SK-N-SH (cell line): ENCODE measurements around the gene S1PR2. TPM values are rescaled to one million over a fixed set of nuclear protein-coding genes. Genes with fewer than 3 reads are reported as not detected.

Experiments
- CTCF ChIA-PET: fragments of 300-600, 350-600 bp; formaldehyde crosslinking; extraction: SDS; loops from one replicate; lab custom pipeline; 2021; lab: Yijun Ruan, JAX
- POLR2A ChIA-PET: fragments of 350-600 bp; sonication (Branson Sonifier 250); formaldehyde crosslinking; extraction: SDS; loops from one replicate; lab custom pipeline; 2020; ENCODE audit warnings: antibody characterized with exemption, inconsistent platforms; lab: Yijun Ruan, JAX
- DNase-seq: peaks from one replicate; pipeline ENCODE4 v3.0.0; 2012
- H2AFZ ChIP-seq: fragments of 200-600 bp; sonication (generic); 2 replicates; pipeline ENCODE4 v1.8.1; 2016; ENCODE audit warnings: antibody characterized with exemption, mild to moderate bottlenecking, low read depth
- H3F3A ChIP-seq: fragments of 200-600 bp; sonication (generic); replicated peaks from 2 replicates; pipeline ENCODE3; 2016; ENCODE audit warnings: antibody characterized with exemption, mild to moderate bottlenecking; ENCODE audit not compliant: insufficient read depth
- H3K27ac ChIP-seq, 2 experiments: fragments of 200-500 bp in 1 of 2; fragments of 200-600 bp in 1 of 2; sonication (Bioruptor generic) in 1 of 2; sonication (generic), shearing (Covaris generic) in 1 of 2; 2 replicates each; pipeline versions ENCODE4 v1.5.1 to v1.6.1; 2014 to 2016; ENCODE audit warnings: low read depth in 2 of 2, inconsistent platforms in 1 of 2, low read length in 1 of 2, mild to moderate bottlenecking in 1 of 2, mixed read lengths in 1 of 2
- H3K27me3 ChIP-seq: fragments of 200-600 bp; sonication (generic), shearing (Covaris generic); 2 replicates; pipeline ENCODE4 v1.6.1; 2016; ENCODE audit warnings: mixed run types; ENCODE audit not compliant: insufficient read depth
- H3K36me3 ChIP-seq, 2 experiments: fragments of 200-500 bp in 1 of 2; fragments of 200-600 bp in 1 of 2; sonication (Bioruptor generic) in 1 of 2; sonication (generic) in 1 of 2; replicated peaks in 1 of 2; 2 replicates each; pipeline versions ENCODE3 to v1.5.1; 2014 to 2016; ENCODE audit warnings: low read length in 1 of 2, mild to moderate bottlenecking in 1 of 2; ENCODE audit not compliant: insufficient read depth in 2 of 2, control insufficient read depth in 1 of 2
- H3K4me1 ChIP-seq, 2 experiments: fragments of 200-500 bp in 1 of 2; fragments of 200-600 bp in 1 of 2; sonication (Bioruptor generic) in 1 of 2; sonication (generic), shearing (Covaris generic) in 1 of 2; 2 replicates each; pipeline versions ENCODE4 v1.5.1 to v1.6.1; 2014 to 2016; ENCODE audit warnings: low read depth in 1 of 2, low read length in 1 of 2, mixed run types in 1 of 2; ENCODE audit not compliant: insufficient read depth in 2 of 2, control insufficient read depth in 1 of 2
- H3K4me2 ChIP-seq: fragments of 200-600 bp; sonication (generic), shearing (Covaris generic); 2 replicates; pipeline ENCODE4 v1.6.1; 2017; ENCODE audit warnings: mixed run types
- H3K4me3 ChIP-seq, 2 experiments: fragments of 200-500 bp in 1 of 2; fragments of 200-600 bp in 1 of 2; sonication (Bioruptor generic) in 1 of 2; sonication (generic), shearing (Covaris generic) in 1 of 2; 2 replicates each; pipeline versions ENCODE4 v1.5.1 to v1.8.1; 2014 to 2016; ENCODE audit warnings: low read depth in 2 of 2, inconsistent platforms in 1 of 2, low read length in 1 of 2, mild to moderate bottlenecking in 1 of 2, mixed read lengths in 1 of 2, moderate library complexity in 1 of 2
- H3K79me2 ChIP-seq: fragments of 200-600 bp; sonication (generic); 2 replicates; pipeline ENCODE4 v1.8.1; 2017; ENCODE audit warnings: mild to moderate bottlenecking; ENCODE audit not compliant: insufficient read depth
- H3K9ac ChIP-seq: fragments of 200-600 bp; sonication (generic); 2 replicates; pipeline ENCODE4 v1.6.1; 2017; ENCODE audit warnings: mixed run types
- H3K9me2 ChIP-seq: fragments of 200-600 bp; sonication (generic); 2 replicates; pipeline ENCODE4 v1.6.1; 2017; ENCODE audit warnings: mixed run types
- H3K9me3 ChIP-seq: fragments of 200-600 bp; sonication (generic); 2 replicates; pipeline ENCODE4 v1.6.1; 2017; ENCODE audit warnings: mixed run types, mild to moderate bottlenecking, moderate library complexity
- H4K20me1 ChIP-seq: fragments of 200-600 bp; sonication (generic); 2 replicates; pipeline ENCODE4 v1.6.1; 2017; ENCODE audit warnings: mild to moderate bottlenecking, mixed run types; ENCODE audit not compliant: insufficient read depth
- CTCF ChIP-seq: fragments of 200-600 bp; sonication (generic); IDR thresholded peaks from 2 replicates; pipeline ENCODE4 v1.6.1; 2017; ENCODE audit warnings: antibody characterized with exemption, mild to moderate bottlenecking, moderate library complexity
- ELF1 ChIP-seq: IDR thresholded peaks from 2 replicates; pipeline ENCODE4 v1.4.0; 2012
- FOSL2 ChIP-seq: IDR thresholded peaks from 2 replicates; pipeline ENCODE4 v1.4.0; 2012; ENCODE audit warnings: low read depth, mild to moderate bottlenecking, moderate library complexity, borderline replicate concordance
- FOXJ3 ChIP-seq: sonication (generic); formaldehyde crosslinking; IDR thresholded peaks from 2 replicates; pipeline ENCODE4 v1.5.1; 2020; ENCODE audit warnings: mild to moderate bottlenecking, missing genetic modification reagents
- GATA2 ChIP-seq: sonication (generic); formaldehyde crosslinking; IDR thresholded peaks from 2 replicates; pipeline ENCODE4 v1.5.0; 2020; ENCODE audit warnings: mild to moderate bottlenecking, missing genetic modification reagents
- IRF3 ChIP-seq: fragments of 150-350 bp; IDR thresholded peaks from 2 replicates; pipeline ENCODE4 v1.6.1; 2016; ENCODE audit warnings: mild to moderate bottlenecking, low read depth, low read length
- MXI1 ChIP-seq: IDR thresholded peaks from 2 replicates; pipeline ENCODE4 v1.6.1; 2012; ENCODE audit warnings: mild to moderate bottlenecking, low read depth, low read length, improper control_type of control experiment
- NRF1 ChIP-seq: IDR thresholded peaks from 2 replicates; pipeline ENCODE4 v1.6.1; 2012; ENCODE audit warnings: low read depth, mild to moderate bottlenecking, low read length
- PBX3 ChIP-seq: IDR thresholded peaks from 2 replicates; pipeline ENCODE4; 2012
- POLR2AphosphoS5 ChIP-seq: IDR thresholded peaks from 2 replicates; pipeline ENCODE4 v1.6.1; 2012; ENCODE audit warnings: low read depth, low read length
- RAD21 ChIP-seq: IDR thresholded peaks from 2 replicates; pipeline ENCODE4 v1.6.1; 2012; ENCODE audit warnings: mild to moderate bottlenecking, low read length
- REST ChIP-seq: IDR thresholded peaks from 2 replicates; pipeline ENCODE4 v1.6.1; 2012; ENCODE audit warnings: mild to moderate bottlenecking, low read depth, low read length, moderate library complexity
- RFX5 ChIP-seq: IDR thresholded peaks from 2 replicates; pipeline ENCODE4 v1.6.1; 2012; ENCODE audit warnings: mild to moderate bottlenecking, improper control_type of control experiment, low read length
- SIN3A ChIP-seq: IDR thresholded peaks from 2 replicates; pipeline ENCODE4 v1.6.1; 2012; ENCODE audit warnings: low read depth, mild to moderate bottlenecking, low read length, moderate library complexity, borderline replicate concordance
- SMC3 ChIP-seq: IDR thresholded peaks from 2 replicates; pipeline ENCODE4 v1.6.1; 2012; ENCODE audit warnings: low read depth, low read length, improper control_type of control experiment
- WGBS: methylation state at CpG from one replicate; pipeline ENCODE4 v1.1.6; 2017; ENCODE audit warnings: low lambda C conversion rate; 5-methylcytosine and 5-hydroxymethylcytosine counted together
- polyA plus RNA-seq, 3 experiments: library from polyadenylated mRNA; depleted of rRNA; stranded (reverse); fragments of >200 nt; gene quantifications; 2 replicates each; pipeline ENCODE4 v1.2.3, GENCODE V29; 2012

The S1PR2 gene
- polyA plus RNA-seq, 1 of the 3 experiments (the other 2 are of a cell fraction) = 3.6 TPM

- H3K9me2 ChIP-seq = no peaks in the 10 kb centered on the region
- H3F3A ChIP-seq = peaks cover 10% of the 10 kb centered on the region
- peaks cover 0 to 5% of the 10 kb centered on the region in 2 experiments; a peak in 1 of 4 replicates for H3K4me1 ChIP-seq
- H4K20me1 ChIP-seq = no peaks in the 10 kb centered on the region
- no peaks in the 10 kb centered on the region for H3K27me3 ChIP-seq
- H2AFZ ChIP-seq = no peak overlapping the region
- no peak overlapping the region for H3K4me3 ChIP-seq
- H3K9me3 ChIP-seq = no peaks in the 10 kb centered on the region
- H3K36me3 ChIP-seq = peaks cover 6 to 23% of the 10 kb centered on the region in 2 experiments
- POLR2A ChIA-PET = no interaction called here
- no peak overlapping the region for H3K4me2 ChIP-seq
- H3K9ac ChIP-seq = no peak overlapping the region
- no peak for DNase-seq
- CTCF ChIA-PET = interaction anchor here (17.2 kb wide), 1 partner anchor 128 kb away, joined by 596 read pairs; the partner anchor contains the start of gene TYK2
- no peak overlapping the region for H3K27ac ChIP-seq
- 72% methylated on average over 2 of the region's 2 CpGs for WGBS
- peaks cover 21% of the 10 kb centered on the region for H3K79me2 ChIP-seq
- TF ChIP-seq REST (no peak), IRF3 (no peak), NRF1 (no peak), GATA2 (no peak), FOSL2 (no peak), SMC3 (no peak), PBX3 (no peak), POLR2AphosphoS5 (no peak), RAD21 (no peak), FOXJ3 (CRISPR knock-in tag) (no peak), MXI1 (no peak), SIN3A (no peak), ELF1 (no peak), CTCF (no peak), RFX5 (no peak)
- TF ChIP-seq, all 33 proteins: peak for 0
Measured at GRCh38 chr19:10255358-10255757, 24.2 kb upstream of the S1PR2 start.
